ENCODE measurements around the gene HTR7.

DNA sequence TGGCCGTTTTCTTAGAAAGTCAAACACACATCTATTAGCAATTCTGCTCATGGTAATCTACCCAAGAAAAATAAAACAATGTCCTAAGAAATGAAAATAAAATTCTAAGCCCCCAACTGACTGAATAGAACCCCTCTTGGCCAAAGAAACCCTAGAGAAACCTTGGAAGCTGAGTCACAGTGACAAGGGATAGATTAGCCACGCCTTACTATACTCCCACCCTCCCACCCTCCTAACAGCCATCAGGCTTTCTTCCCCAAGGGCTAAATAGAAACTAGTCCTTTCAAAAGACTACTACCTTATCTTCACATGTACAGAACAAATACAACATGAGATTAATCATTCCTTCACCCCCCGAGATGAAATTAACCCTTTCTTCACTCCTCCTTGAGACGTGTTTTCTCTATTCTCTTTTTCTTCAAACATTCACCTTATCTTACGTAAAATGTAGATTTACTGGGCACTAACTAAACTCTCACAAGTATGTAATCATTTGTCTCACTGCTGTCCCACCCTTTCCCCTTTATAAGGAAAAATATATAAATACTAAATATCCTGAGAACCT lies 57.5 kb downstream of the HTR7 start:
- TF ChIP-seq, protein P1, sequence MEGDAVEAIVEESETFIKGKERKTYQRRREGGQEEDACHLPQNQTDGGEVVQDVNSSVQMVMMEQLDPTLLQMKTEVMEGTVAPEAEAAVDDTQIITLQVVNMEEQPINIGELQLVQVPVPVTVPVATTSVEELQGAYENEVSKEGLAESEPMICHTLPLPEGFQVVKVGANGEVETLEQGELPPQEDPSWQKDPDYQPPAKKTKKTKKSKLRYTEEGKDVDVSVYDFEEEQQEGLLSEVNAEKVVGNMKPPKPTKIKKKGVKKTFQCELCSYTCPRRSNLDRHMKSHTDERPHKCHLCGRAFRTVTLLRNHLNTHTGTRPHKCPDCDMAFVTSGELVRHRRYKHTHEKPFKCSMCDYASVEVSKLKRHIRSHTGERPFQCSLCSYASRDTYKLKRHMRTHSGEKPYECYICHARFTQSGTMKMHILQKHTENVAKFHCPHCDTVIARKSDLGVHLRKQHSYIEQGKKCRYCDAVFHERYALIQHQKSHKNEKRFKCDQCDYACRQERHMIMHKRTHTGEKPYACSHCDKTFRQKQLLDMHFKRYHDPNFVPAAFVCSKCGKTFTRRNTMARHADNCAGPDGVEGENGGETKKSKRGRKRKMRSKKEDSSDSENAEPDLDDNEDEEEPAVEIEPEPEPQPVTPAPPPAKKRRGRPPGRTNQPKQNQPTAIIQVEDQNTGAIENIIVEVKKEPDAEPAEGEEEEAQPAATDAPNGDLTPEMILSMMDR (IDR thresholded peaks at IDR 0.05; ENCODE audit: borderline replicate concordance, extremely low read depth, low read length, poor library complexity, severe bottlenecking) = no peak
- TF ChIP-seq EZH2 (IDR thresholded peaks at IDR 0.05; ENCODE audit: borderline replicate concordance, low read depth, low read length, severe bottlenecking) = no peak

All from DND-41 (cell line).